RWPE1 (cell line): Measurements from ENCODE around the gene ANTXR1.

Experiments
- CTCF ChIA-PET: fragments of 350-600 bp; sonication (Branson Sonifier 250); formaldehyde crosslinking; extraction: SDS; loops from one replicate; lab custom pipeline; 2021; lab: Yijun Ruan, JAX
- POLR2A ChIA-PET: fragments of 400-600 bp; formaldehyde crosslinking; extraction: SDS; loops from one replicate; lab custom pipeline; 2020; ENCODE audit warnings: antibody characterized with exemption; ENCODE audit not compliant: low non-redundant PET; lab: Yijun Ruan, JAX
- DNase-seq: peaks from one replicate; pipeline ENCODE4 v3.0.0; 2012; ENCODE audit warnings: low spot score
- H3K27ac ChIP-seq: fragments of 450-650 bp; 2 replicates; pipeline ENCODE4 v1.5.1; 2017
- TF ChIP-seq, protein P1 (sequence below): fragments of 450-650 bp; conservative IDR thresholded peaks from 2 replicates; pipeline ENCODE4 v1.5.1; 2017; ENCODE audit warnings: low read depth, mild to moderate bottlenecking

The ANTXR1 gene

DNA sequence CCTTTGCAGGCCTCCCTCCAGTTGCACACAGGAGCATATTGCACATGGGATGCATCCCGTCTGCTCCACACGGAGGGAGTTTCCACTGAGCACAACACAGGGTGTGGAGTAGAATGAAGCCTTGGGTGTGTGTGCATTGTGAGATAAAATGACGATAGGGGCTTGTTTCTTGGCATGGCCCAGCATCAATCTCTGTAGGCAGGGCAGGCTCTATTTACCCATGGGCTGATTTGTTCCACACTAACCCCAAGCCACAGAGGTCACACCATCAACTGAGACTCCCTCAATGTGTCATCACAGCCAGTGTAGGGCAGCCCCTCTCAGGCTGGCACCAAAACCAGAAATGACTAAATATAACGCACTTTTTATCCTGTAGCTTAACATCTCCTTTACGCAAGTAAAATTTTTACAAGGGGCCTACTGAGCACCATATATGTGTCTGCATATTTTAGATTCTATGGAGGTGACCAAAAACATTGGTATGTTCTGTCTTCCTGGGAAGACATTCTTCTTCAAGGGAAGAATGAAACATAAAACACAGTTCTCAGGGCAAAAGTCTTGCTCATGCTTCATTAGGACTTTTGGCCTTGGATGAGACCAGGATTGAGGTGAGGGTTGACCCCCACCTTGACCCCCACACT lies 41.3 kb upstream of the ANTXR1 start:
- DNase-seq, result peak; percentile 54
- TF ChIP-seq, protein P1, sequence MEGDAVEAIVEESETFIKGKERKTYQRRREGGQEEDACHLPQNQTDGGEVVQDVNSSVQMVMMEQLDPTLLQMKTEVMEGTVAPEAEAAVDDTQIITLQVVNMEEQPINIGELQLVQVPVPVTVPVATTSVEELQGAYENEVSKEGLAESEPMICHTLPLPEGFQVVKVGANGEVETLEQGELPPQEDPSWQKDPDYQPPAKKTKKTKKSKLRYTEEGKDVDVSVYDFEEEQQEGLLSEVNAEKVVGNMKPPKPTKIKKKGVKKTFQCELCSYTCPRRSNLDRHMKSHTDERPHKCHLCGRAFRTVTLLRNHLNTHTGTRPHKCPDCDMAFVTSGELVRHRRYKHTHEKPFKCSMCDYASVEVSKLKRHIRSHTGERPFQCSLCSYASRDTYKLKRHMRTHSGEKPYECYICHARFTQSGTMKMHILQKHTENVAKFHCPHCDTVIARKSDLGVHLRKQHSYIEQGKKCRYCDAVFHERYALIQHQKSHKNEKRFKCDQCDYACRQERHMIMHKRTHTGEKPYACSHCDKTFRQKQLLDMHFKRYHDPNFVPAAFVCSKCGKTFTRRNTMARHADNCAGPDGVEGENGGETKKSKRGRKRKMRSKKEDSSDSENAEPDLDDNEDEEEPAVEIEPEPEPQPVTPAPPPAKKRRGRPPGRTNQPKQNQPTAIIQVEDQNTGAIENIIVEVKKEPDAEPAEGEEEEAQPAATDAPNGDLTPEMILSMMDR, result no peak
- ChIA-PET CTCF (no interaction called here), POLR2A (no interaction called here)
- peak overlapping the region; percentile 42; the same call in 1 of the 2 replicates for H3K27ac ChIP-seq

DNA sequence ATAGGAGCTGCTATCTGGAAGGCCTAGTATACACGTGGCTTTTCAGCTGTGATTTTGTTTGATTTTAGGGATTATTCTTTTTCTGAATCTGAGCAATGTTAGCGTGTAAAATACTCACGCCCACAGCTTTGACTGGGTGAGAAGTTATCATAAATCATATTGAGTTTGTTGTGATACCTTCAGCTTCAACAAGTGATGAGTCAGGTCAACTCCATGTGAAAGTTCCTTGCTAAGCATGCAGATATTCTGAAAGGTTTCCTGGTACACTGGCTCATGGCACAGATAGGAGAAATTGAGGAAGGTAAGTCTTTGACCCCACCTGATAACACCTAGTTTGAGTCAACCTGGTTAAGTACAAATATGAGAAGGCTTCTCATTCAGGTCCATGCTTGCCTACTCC lies 38.7 kb upstream of the ANTXR1 start, which contains the start of gene GKN1:
Gene GKN1 (plus strand): TSS at position 386 of the 400 bp plus-strand sequence. CDS start 42 bp downstream, outside the sequence.
- ChIA-PET POLR2A (no interaction called here), CTCF (interaction anchor here (0.6 to 1.8 kb wide), 2 partner anchors 49 to 692 kb away, joined by 3 to 4 read pairs; no protein-coding TSS in a partner anchor)
- H3K27ac ChIP-seq, result no peak within 1 kb of the TSS

DNA sequence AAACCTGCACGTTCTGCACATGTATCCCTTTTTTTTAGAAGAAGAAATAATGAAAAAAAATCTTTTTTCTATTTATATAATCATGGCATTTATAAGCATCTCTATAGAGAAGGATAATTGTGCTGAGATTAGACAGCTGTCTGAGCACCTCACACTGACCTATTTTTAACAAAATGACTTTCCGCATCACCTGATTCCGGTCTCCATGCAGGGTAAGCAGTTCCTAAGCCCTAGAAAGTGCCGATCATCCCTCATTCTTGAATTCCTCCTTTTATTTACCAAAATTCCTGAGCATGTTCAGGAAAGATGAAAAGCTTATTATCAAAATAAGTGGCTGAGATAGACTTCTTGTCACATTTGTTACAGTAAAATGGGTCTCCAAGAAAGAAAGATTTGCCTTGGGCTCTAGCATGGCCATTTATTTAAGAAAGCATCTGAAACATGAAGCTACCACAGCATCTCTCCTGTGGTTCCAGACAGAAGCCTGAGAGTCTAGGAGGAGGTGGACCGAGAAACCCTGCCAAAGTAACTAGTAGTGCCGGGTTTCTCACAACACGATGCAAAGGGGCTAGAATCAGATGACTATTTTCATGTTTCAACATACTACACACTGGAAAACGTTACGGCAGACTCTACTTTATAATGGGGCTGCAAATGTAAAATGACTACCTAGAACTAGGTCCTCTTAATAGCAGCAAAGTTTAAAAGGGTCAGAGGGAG lies 37.9 kb upstream of the ANTXR1 start:
- CTCF ChIA-PET, result interaction anchor here (0.6 kb wide), 1 partner anchor 66 kb away, joined by 5 read pairs; no protein-coding TSS in a partner anchor
- TF ChIP-seq, protein P1, result no peak

More for the DNA sequence above, 38.7 kb upstream of the ANTXR1 start, which contains the start of gene GKN1:
- no peak for DNase-seq
- TF ChIP-seq, protein P1, result no peak

DNA sequence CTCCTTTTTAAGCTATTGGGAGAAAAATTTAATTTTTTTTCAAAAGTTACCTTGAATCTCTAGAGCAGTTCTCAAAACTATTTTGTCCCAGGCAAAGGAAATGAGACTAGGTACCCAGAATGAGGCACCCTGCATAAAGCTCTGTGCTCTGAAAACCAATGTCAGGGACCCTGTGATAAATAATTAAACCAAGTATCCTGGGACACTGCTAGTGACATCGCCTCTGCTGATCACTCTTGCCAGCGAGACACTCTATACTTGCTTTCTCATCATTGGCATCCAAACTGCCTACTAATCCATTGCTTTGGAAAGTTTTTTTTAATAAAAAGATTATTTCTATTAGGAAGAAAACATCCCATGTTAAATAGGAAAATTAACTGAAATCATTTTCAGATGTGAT lies 37.1 kb upstream of the ANTXR1 start:
- CTCF ChIA-PET, result no interaction called here
- TF ChIP-seq, protein P1, result no peak
- H3K27ac ChIP-seq, result no peak overlapping the region
- POLR2A ChIA-PET, result no interaction called here
- no peak for DNase-seq

More for the DNA sequence above, 37.9 kb upstream of the ANTXR1 start:
- no peak for DNase-seq
- no peak overlapping the region for H3K27ac ChIP-seq
- POLR2A ChIA-PET, result no interaction called here

DNA sequence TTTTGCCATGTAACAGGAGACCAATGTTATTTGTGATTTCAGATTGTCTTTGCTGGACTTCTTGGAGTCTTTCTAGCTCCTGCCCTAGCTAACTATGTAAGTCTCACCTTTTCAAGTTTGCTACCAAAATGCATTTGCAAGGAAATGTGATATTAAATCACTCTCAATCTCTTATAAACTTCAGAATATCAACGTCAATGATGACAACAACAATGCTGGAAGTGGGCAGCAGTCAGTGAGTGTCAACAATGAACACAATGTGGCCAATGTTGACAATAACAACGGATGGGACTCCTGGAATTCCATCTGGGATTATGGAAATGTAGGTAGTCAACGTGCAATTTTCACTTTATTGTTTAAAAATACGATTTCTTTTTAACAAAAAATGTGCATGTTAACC lies 35.5 kb upstream of the ANTXR1 start:
- H3K27ac ChIP-seq, result no peak overlapping the region
- no peak for DNase-seq
- ChIA-PET CTCF (no interaction called here), POLR2A (no interaction called here)
- TF ChIP-seq, protein P1, result no peak

DNA sequence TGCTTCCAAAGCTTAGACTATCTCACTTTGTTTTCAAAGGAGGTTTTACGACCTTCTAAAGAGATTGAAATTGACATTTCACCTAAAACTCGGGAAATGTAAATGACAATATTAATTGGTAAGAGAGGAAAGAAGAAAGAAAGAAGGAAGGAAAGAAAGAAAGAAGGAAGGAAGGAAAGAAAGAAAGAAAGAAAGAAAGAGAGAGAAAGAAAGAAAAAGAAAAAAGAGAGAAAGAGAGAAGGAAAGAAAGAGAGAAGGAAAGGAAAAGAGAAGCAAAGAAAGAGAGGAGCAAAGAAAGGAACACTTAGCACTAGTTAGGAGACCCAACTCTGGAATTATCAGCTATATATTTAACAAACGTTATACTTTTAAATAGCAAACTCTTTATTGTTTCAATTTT lies 34.9 kb upstream of the ANTXR1 start:
- no peak for DNase-seq
- POLR2A ChIA-PET, result no interaction called here
- TF ChIP-seq, protein P1, result no peak
- CTCF ChIA-PET, result no interaction called here
- no peak overlapping the region for H3K27ac ChIP-seq
